ENCODE data around the gene STH. TPM values are rescaled to one million over a fixed set of nuclear protein-coding genes. Genes with fewer than 3 reads are reported as not detected.

The STH gene
- total and polyA plus RNA-seq, 10 of the 15 experiments (the other 5 are each of a cell fraction or from before 2014, with no cell fraction given): not detected

GRCh38 chr17:45973946-45974859 is 24.8 kb upstream of the STH start:
- WGBS (ENCODE audit: insufficient coverage, insufficient replicate concordance, low lambda C conversion rate, missing lambda C conversion rate): 38% methylated on average over 17 of the region's 17 CpGs
- Histone ChIP-seq H3K36me3 (ENCODE audit: control insufficient read depth in 2 of 2, insufficient read depth in 2 of 2, low read length in 1 of 2) (no peaks in the 10 kb centered on the region), H3K4me2 (ENCODE audit: control insufficient read depth, insufficient read depth) (no peak overlapping the region), H3K79me2 (ENCODE audit: control insufficient read depth, insufficient read depth, low read length) (no peaks in the 10 kb centered on the region), H3K27ac (ENCODE audit: control insufficient read depth, insufficient read depth) (no peak overlapping the region), H3K4me3 (no peak overlapping the region), H4K20me1 (ENCODE audit: control insufficient read depth, insufficient read depth) (no peaks in the 10 kb centered on the region), H3K9ac (ENCODE audit: control insufficient read depth, insufficient read depth, low read length) (no peak overlapping the region), H3K9me3 (replicated peaks; ENCODE audit: control insufficient read depth, insufficient read depth, low read length) (no peaks in the 10 kb centered on the region; the same call in 2 of the 3 replicates), H3K4me1 (ENCODE audit: control insufficient read depth, insufficient read depth, low read length) (no peaks in the 10 kb centered on the region), H3K27me3 (replicated peaks in 1 of 2; ENCODE audit: control insufficient read depth in 2 of 2, insufficient read depth in 2 of 2, low read length in 1 of 2) (no peaks in the 10 kb centered on the region; a peak in 1 of 4 replicates), H2AFZ (ENCODE audit: control insufficient read depth, low read depth, low read length) (no peak overlapping the region)
- ChIA-PET CTCF (no interaction called here), RAD21 (ENCODE audit: unreplicated experiment) (no interaction called here), SMC1A (ENCODE audit: uncharacterized antibody, unreplicated experiment) (no interaction called here), POLR2A (interaction anchor here (0.6 kb wide), 1 partner anchor 285 kb away, joined by 4 read pairs; no protein-coding TSS in a partner anchor)
- no peak for FAIRE-seq
- intact Hi-C loops (cut with micrococcal nuclease; ENCODE audit: unreplicated experiment): no loop called here
- no TSS peak for BruUV-seq (replicated peaks)
- no peak for DNase-seq (ENCODE audit: low read depth, low spot score)
- ATAC-seq: no peak
- in situ Hi-C loops (cut with MboI): no loop called here
- TF ChIP-seq NR2C2 (IDR thresholded peaks at IDR 0.05; ENCODE audit: borderline replicate concordance, control insufficient read depth, insufficient read length, low read depth) (no peak), BHLHE40 (IDR thresholded peaks at IDR 0.05; ENCODE audit: borderline replicate concordance in 1 of 2, low read depth in 2 of 2, low read length in 1 of 2) (no peak), IKZF1 (conservative IDR thresholded peaks at IDR 0.05) (no peak), ATF3 (IDR thresholded peaks at IDR 0.05; ENCODE audit: borderline replicate concordance, extremely low read depth, low read depth, low read length) (no peak), HSF1 (IDR thresholded peaks at IDR 0.05; ENCODE audit: low read depth, low read length) (no peak), CEBPZ (IDR thresholded peaks at IDR 0.05; ENCODE audit: low read depth, low read length) (no peak), ZNF217 (IDR thresholded peaks at IDR 0.05) (no peak), ZNF274 (IDR thresholded peaks at IDR 0.05; ENCODE audit: insufficient read depth, insufficient read length) (no peak), IRF3 (IDR thresholded peaks at IDR 0.05) (no peak), ZNF592 (IDR thresholded peaks at IDR 0.05) (no peak), YBX1 (IDR thresholded peaks at IDR 0.05) (no peak)

Measured in GM12878 (cell line).